Activated CD8-positive, alpha-beta memory T cell treated with anti-CD3 and anti-CD28 coated beads for 48 hours (primary cell): ENCODE results near the gene PDIK1L.
A peak's percentile ranks its signal among the peaks of the same experiment; 100 is the strongest.

ENCODE experiments used
- DNase-seq, 3 experiments: peaks; one replicate each; pipeline ENCODE4 v3.0.0-alpha.2; 2020; ENCODE audit warnings: low read depth in 2 of 3, low spot score in 2 of 3

PDIK1L gene

DNA sequence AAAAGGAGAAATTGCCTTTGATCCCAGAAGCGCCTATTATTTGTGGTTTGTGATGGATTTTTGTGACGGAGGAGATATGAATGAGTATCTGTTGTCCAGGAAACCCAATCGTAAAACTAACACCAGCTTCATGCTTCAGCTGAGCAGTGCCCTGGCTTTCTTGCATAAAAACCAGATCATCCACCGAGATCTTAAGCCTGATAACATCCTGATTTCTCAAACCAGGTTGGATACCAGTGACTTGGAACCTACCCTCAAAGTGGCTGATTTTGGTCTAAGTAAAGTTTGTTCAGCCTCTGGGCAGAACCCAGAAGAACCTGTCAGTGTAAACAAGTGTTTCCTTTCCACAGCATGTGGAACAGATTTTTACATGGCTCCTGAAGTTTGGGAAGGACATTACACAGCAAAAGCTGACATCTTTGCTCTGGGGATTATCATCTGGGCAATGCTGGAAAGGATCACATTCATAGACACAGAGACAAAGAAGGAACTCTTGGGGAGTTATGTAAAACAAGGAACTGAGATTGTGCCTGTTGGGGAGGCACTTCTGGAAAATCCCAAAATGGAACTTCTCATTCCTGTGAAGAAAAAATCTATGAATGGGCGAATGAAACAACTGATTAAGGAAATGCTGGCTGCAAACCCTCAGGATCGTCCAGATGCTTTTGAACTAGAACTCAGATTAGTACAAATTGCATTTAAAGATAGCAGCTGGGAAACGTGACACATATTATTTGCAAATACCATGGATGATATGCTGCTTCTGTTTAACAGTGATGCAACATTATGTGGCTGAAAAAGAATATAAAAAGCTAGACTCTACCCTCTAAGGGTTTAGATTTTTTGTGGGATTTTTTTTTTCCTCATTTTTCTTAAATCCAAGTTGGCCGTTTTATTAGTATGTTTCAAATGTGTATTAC lies 10.5 kb downstream of the PDIK1L start:
- DNase-seq, result no peak

DNA sequence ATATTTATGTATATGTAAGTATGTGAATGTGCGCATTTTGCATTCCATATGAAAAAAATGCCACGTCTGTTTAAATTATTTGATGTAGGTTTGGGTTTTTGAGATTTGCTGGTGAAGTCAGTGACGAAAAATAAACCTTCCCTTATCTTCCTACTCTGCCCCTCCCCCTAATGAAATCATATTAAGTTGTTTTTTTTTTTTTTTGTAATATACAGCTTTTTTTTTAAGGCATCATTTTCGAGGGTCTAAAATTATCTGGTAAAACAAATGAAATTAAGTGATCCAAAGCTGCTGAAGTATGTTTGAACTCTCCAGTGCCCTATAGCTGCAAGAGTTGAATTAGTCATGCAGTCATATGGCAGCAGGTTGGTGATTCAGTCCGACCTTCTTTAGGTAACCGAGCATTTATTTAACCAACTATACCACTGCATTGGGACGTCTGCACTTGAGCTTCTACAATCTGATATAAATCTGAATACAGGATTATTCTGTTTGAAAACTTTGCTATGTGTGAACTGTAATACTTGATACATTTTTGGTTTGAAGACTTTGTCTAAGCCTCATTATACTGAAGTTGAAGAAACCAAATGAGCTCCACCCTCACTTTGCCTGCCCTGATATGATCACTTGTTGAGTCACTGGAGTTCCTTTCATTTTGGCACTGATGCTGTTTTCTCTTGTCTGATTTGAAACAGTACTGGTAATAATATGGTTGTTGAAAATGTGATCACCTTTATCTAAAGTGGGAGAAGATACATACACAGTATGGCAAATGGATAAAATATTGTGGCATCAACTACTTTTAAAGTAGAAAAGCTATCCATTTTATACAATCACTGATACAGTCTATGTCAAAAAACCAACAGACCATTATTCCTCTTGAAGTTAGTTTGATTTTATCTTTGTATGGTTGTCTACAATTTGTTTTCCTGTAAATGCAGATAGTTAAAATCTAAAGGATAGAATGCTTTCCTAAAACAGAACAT lies 11.7 kb downstream of the PDIK1L start:
- no peak for DNase-seq

DNA sequence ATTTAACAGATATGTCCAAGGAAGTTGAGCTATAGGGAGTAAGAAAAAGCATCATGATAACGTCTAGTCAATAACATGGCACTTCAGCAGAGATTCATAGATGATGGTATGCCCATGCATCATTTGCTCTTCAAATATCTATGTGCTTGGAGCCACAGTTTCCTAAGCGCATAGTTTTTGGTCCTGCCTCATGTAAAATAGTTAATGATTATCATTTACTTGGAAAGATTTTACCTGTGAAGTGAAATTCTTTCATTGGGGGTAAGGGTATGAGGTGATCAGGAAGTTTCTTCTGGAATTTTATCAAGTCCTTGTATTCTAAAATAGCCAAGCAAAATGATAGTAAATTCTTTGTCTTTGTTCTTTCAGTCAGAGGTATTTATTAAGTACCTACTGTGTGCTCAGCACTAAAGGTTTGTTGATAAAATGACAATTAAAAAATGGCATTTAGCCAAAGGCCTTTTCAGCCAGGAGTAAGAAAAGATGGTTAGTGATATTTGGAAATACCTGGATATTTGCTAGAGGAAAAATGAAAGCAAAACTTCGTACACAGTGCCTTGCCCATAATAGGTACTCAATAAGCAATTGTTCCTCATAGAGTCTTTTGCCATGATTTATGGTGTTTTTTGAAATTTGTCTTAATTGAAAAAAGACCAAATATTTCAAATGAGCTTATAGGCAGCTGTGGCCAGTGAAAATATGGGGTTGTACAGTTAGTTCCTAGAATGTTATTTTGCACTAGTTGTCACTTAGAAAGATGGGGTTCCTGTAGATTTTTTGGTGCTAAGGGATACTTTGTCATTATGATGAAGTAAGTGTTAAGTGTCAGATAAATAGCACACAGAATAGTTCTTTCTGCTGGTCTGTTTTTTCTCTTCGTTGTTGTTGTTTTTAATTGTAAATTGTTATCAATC lies 13.1 kb downstream of the PDIK1L start:
- no peak for DNase-seq

DNA sequence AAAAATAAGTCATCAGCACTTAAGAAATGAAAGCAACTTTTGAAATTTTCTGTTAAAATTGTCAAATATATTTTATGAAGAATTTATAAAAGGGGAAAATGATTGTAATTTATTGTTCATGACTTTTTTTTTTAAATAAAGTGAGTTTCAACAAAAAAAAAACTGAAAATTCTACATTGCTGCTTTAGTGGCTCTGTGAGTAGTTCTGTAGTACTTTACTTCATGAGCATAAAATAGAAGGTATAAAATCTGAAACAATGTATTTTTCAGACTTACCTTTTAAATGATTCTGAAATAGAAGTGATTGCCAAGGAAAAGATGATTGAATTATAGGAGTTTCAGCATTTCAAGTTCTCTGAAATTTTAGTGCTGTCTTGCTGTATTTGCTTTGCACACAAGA lies 13.8 kb downstream of the PDIK1L start:
- DNase-seq, result no peak

DNA sequence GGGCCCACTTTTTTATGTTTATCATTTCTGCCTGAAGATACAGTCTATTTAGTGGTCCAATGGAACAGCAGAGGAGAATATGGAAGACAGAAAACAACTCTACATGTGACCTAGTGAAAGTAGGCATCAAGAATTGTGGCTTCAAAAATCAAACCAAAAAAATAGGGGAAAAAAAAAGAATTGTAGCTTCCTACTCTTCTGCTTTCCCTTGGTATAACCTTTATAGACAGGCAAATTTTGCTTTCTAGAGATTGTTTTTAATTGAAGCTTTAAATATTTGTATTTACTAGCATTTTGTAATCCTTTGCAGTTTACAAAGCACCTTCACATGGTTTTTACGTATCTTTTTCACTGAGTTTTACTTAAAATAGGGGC lies 14.3 kb downstream of the PDIK1L start:
- DNase-seq, result no peak

DNA sequence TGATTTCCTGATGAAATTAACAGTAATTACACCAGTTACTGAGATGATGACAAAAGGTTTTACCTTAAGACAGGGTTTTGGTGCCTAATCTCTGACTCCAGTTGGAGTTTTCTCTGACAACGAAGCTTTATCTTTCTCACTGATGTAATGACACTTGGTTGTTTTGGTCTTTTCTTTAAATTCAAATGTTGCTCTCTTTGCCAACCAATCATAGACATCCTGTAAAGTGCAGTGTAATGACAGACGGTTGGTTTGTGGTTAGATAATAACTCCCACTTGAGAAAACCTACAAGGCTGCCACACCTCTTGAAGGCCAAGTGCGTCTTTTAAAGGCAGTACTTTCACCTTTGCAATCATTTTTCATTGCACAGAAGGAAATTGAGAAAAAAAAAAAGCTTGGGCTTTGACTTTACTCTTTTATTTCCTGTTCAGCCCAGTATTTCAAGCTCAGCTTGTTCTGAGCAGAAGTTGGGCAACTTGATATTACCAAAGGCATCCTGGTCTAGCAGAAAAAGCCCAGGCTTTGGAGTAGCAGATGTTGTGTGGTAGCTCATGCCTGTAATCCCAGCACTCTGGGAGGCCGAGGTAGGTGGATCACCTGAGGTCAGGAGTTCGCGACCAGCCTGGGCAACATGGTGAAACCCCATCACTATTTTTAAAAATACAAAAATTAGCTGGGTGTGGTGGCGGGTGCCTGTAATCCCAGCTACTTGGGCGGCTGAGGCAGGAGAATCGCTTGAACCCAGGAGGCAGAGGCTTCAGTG lies 14.9 kb downstream of the PDIK1L start:
- DNase-seq, result no peak

DNA sequence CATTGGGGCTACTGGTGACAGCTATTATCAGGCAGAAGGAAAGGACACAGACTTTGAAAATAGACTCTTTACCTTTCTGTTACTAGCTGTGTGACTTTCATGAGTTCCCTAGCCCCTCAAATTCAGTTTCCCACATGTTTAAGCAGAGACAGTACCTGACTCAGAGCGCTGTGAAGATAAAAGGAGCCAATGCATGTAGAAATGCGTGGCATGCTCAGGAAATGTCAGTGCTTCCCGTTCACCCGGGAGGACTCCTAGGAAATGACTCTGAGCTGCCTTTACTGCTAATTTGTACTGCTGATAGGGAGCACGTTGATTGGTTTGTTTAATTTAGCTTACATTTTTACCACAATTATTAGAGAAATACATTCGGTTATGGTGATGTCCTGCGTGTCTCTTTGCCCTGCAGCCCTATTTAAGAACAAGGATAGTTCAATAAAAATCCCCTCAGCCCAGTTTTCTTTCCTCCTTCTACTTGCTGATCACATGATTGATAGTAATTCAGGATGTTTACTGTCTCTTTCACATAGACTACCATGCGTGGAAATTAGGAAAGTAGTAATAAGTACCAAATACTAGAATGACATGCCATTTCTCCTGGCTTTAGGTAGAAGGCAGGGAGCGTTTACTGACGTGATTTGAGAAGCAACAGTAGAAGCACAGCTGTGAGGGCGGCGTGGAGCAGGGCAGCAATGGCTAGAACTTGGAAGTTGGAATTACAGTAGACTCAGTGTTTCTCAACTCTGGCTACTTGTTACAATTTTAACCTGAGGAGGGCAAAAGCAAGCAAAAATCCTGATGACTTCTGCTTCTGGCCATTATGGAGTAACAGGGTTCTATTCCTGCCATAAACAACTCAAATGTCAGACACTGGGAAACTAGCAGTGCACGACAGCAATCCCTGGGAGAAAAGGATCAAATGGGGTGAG lies 15.9 kb downstream of the PDIK1L start:
- DNase-seq, result no peak

DNA sequence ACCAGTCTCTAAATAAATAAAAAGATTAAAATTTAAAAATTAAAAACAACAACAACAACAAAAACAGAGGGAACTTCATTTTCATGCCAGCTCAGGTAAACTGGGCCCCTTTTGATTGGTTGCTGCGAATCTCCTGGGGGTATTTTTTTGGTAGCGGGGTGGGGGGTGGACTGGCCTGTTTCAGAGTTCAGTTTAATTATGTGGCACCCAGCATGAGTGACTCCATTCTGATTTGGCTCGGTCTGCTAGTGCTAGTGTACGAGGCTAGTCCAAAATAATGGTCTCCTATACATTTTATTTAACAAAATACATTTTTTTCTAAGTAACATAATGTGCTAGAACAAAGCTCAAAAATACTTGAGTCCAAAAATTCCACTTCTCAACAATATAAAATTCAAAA lies 18.2 kb downstream of the PDIK1L start:
- DNase-seq, result no peak

DNA sequence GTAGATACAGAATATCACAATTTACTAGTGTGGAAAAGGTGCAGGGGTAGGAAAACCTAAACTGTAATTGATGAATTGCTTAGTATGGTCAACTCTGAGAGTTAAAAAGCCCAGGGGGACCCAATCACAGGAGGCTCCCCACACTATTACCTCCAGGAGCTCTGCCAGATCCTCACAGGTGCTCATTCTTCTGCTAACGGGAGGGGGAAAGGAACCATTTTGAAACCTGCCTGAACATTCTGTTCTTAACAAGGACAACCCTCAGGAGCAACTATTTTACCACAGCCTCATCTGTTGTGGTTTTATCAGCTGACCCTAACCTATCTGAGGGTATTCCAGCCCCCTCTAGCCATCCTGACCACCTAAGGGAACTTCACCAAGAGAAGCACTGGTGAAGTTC lies 19.1 kb downstream of the PDIK1L start:
- DNase-seq, result no peak

DNA sequence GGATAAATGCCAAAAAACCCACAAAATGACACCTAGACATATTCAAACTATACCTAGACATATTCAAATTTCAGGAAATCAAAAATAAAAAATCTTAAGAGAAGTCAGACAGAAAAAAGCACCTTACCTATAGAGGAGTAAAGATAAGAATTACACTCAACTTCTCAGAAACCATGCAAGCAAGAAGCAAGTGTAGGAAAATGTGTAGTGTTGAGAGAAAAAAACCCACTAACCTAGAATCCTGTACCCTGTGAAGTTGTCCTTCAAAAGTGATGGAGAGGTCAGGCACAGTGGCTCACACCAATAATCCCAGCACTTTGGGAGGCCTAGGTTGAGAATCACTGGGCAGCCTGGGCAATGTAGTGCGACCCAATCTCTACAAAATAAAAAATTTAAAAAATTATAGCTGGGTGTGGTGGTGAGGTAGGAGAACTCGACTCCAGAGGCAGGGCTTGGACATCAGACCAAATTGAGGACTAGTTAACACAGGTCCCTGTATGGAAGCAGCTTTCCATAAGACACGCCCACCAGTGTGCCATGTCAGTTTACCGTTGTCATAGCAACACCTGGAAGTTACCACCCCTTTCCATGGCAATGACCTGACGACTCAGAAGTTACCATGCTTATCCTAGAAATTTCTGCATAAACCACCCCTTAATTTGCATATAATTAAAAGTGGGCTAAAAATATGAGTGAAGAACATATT lies 20.7 kb downstream of the PDIK1L start:
- DNase-seq, result no peak

DNA sequence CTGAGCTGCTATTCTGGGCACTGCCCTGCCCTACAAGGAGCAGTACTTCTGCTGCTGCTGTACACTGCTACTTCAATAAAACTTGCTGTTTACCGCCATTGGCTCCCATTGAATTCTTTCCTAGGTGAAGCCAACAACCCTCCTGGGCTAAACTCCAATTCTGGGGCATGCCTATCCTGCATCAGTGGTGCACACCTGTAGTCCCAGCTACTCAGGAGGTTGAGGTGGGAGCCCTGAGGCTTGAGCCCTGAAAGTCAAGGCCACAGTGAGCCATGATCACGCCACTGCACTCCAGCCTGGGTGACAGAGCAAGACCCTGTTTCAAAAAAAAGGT lies 21.2 kb downstream of the PDIK1L start:
- no peak for DNase-seq

DNA sequence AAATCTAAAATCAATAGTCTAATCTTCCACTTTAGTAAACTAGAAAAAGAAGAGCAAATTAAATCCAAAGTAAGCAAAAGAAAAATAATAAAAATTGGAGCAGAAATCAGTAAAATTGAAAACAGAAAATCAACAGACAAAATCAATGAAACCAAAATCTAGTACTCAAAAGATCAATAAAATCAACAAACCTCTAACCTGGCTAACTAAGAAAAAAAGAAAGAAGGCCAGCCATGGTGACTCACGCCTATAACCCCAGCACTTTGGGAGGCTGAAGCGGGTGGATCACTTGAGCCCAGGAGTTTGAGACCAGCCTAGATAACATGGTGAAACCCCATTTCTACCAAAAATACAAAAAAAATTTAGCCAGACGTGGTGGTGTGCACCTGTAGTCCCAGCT lies 22.8 kb downstream of the PDIK1L start:
- DNase-seq, result no peak

DNA sequence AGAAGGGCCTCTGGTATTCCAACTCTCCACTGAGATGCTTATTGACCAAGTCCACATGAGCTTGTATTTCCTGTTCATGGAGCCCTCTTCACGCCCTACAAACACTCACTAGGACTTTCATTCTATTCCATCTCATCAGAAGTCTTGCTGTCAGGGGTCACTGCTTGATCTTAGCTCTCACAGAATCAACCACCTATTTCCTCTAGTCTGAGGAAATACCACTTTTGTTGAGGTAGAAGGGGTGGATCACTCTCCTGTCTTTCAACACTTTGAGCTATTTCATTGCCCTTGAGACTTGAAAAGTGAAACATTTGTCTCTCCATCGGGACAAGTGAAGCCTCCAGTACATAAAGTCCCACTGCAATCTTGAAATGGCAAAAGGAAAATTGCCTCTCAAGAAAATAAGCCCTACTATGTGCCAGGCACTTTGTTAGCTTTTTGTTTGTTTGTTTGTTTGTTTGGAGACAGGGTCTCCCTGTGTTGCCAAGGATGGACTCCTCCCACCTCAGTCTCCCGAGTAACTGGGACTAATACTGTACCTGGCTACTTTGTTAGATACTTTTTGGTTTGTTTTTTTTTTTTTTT lies 27.4 kb downstream of the PDIK1L start:
- DNase-seq, result no peak

DNA sequence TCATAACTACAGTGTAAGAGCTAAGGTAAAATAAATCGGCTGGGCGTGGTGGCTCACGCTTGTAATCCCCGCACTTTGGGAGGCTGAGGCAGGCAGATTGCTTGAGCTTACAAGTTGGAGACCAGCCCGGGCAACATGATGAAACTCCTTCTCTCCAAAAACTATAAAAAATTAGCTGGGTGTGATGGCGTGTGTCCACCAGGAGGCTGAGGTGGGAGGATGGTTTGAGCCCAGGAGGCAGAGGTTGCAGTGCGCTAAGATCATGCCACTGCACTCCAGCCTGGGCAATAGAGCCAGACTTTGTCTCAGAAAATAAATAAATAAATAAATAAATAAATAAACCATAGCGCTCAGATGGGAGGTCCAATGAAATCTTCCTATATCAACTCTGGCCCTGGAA lies 30.5 kb downstream of the PDIK1L start:
- no peak for DNase-seq

DNA sequence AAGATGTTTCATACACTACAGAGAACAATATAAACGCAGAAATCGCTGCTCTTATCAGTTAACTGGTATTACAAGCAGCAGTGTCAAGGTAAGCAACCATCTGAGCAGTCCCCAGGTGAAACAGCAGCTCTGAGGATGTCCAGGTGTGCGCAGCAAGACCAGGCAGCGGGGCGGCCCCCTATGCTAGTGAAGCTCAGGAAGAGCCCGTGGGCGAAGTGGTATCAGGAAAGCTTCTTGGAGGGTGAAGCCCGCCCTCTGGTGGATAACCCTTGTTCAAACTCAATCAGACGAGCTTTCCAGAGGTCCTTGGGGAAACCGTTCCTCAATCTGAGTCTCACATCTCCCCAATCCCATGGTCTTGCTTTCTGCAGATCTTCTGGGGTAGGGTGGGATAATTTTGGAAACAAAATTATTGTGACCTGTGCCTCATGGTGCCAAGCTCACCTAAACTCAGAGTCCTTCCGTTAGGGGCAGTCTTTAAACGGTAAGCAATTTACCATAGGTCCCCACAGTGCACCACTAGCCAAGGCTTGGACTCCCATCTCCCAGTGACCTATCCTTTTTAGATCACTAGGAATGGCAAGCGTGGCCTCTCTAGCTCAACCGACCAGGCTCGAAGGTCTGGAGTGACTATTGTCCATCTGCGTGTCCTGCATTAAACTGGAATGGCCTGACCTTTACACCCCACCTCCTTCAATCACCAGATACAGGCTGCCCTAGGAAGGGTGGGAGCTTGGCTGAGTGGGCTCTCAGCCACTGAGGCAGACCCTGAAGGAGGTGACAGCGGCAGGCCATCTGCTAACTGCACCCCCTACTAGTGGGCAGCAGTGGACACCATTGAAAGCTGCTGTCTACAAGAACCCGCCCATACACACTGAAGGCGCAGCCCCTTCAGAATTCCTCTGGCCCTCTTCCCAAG lies 33.7 kb downstream of the PDIK1L start:
- DNase-seq, result peak in 2 of 3 experiments; percentile 37 to 49

DNA sequence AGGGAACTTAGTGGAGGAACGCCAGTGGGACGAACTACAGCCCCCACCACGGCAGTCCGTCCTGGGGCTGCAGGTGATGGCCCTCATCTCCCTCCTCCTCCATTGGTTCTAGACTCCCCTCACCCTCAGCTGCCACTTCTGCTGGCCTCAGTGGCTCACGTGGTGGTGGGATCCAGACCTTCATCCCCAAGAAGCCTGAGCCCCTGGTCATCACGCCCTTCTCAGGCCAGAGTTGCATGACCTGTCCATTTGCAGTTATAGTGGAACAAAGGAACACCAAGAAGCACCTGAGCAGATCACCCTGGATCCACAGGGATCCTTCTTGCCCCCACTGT lies 34.3 kb downstream of the PDIK1L start:
- DNase-seq, result no peak

DNA sequence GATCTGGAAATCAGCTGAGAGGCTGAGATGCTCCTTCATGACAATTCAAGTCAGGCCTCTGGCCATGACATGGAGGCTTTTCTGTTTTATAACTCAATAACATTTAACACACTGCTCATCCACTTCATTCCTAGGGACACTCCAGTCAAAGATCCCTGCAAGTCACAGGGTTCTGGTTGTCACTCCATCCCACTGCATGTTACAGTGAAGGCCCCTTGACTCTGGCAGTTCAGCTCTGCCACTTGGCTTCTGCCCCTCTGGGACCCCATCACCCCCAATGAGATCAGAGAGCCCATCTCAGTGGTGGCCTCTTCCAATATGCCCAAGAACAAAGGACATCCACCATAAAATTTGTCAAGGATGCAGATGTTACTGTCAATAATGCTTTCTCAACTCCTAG lies 37.3 kb downstream of the PDIK1L start:
- DNase-seq, result no peak
